CD4-positive, alpha-beta T cell treated with Interleukin-21 for 1 hour (primary cell): Measurements from ENCODE around the gene ORC1.
"Not testable (repeated sequence)": the region's sequence is repeated elsewhere in the genome, so short reads cannot be mapped to it uniquely, and the experiment has no call there.

ENCODE experiments used
- DNase-seq: peaks from one replicate; pipeline ENCODE4 v3.0.0-alpha.2; 2020

Gene ORC1

GRCh38 chr1:52369851-52370250 is 34.4 kb downstream of the ORC1 start:
- DNase-seq: not testable (repeated sequence)

DNA sequence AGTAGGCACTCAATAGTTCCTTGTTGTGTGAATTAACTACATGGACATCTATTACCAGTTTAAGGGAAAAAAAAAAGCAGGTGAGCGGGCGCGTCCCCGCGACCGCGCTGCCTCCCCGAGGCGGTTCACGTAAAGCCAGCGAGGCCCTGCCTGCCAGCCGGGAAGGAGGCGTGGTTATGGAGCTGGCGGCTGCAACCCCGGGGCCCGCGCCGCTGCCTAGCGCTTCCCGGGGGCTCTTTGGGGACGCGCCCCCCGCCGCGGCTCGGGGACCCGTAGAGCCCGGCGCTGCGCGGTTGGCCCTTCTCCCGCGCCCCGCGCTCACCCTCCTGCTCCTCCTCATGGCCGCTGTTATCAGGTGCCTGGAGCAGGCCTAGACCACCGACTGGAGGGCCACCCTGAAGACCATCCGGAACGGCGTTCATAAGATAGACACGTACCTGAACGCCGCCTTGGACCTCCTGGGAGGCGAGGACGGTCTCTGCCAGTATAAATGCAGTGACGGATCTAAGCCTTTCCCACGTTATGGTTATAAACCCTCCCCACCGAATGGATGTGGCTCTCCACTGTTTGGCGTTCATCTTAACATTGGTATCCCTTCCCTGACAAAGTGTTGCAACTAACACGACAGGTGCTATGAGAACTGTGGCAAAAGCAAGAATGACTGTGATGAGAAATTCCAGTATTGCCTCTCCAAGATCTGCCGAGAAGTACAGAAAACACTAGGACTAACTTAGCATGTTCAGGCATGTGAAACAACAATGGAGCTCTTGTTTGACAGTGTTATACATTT is 35.6 kb downstream of the ORC1 start:
- DNase-seq: peak; percentile 64

DNA sequence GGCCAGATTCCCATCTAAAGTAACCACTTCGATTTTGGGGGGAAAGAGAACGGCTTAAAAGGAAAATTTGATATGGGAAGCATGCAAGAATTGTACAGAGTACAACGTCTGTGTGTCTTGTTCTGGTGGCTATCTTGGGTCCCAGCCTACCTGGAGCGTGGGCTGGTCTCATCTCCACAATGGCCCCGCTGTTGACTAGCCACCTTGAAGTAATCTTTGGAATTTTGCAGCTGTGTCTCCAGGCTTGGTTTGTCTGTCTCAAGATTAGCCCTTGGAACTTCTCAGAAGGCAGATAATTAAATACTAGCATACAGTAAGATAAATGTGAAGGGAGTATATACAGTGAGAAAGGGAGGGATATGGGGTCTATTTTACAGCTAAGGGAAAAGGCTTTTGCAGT is 37.0 kb downstream of the ORC1 start:
- no peak for DNase-seq

DNA sequence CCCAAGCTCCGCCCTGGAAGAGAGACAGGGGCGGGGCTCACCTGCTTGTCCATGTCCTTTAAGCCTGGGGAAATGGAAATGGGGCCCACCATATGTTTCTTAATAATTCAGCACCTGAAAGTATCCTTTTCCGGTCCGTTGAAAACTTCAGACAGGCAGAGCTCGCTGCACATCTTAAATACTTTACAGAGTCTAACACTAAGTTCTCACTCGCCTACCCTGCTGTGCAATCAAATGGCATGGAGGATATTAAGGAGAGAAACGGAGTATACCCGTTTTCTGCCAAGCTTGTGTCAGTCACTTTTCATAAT is 37.8 kb downstream of the ORC1 start:
- no peak for DNase-seq

DNA sequence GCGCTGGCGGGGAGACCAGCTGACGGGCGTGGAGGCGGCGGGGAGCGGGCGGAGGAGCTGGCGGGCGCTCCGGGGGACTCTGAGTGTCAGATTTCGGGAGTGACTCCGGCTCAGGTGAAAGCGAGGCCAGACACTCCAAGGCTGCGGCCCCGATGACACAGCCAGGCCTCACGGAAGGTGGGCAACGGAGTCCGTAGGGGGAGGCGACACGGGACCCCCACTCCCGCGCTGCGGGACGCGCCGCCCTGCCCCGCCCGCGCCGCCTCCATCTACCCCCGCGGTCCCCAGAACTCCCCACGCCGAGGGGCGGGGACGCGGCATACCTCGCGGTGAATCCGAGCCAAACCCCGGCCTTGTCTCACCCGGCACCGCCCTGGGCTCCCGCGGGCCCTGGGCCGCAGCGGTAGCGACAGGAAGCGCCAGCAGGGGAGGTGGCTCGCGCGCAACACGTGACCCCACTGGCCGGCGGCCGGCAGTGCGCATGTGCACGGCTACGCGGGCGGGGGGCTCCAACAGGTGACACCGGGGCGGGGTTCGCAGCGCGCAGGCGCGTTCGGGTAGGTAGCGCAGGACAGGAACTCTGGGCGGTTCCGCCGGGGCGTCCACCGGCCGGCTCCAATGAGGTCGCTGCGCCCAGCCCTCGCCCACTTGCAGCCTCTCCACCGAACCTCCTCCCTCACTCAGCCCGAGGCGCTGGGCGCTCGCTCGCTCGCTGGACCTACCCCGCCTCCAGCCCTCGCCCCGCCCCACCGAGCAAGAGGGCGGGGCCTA is 38.3 kb downstream of the ORC1 start, which contains the start of gene CC2D1B:
Gene CC2D1B (minus strand): TSS at position 460 of the 771 bp plus-strand sequence. CDS start 1,585 bp downstream, outside the sequence.
- DNase-seq: peak; percentile 99

DNA sequence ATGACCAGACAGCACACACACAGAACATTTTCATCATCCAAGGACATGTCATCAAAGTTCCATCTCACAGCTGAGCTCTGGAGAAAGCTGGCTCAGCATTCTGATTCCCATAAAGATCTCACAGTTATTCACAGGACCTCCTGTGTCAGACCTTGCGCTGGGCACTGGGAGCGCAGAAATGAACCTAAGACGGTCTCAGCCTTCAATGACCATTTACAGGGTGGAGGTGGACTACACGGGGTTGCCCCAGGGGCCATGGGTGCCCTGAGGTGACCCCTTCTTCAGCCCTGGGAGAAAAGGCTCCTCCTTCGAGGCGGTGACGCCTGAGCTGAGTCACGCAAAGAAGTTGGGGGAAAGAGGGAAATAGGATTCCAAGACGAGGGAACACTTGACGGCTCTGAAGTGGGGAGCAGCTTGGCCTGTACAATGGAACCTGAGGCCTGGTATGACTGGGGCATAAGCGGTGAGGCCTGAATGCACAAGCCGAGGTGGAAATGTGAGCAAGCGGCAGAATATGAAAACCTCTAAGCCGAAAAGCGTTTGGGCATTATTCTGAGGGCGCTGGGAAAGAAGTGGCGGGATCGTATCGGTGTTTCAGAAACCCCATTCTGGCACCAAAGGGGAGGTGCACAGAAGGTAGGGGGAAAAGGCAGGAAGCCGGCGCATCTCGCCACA is 39.0 kb downstream of the ORC1 start:
- DNase-seq: peak; percentile 60

GRCh38 chr1:52364235-52364839 is 39.9 kb downstream of the ORC1 start:
- DNase-seq: no peak

DNA sequence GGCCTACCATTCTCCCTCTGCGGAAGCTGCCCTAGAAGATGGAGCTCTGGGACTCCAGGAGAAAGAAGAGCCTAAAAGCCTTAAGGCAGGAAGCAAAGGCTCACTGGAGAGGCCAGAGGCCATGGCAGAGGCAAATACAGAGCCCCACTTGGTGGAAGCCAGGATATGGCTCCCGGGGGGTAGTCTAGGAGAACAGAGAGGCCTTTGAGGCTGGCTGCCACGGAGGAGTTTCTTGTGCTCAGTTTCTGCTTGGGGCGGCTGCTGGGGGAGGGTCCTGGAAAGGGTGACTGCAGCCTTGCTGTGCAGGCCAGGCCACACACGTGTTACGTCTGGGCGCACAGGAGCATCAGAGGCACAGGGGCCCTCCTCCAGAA is 43.6 kb downstream of the ORC1 start:
- no peak for DNase-seq

GRCh38 chr1:52359676-52360594 is 44.3 kb downstream of the ORC1 start:
- no peak for DNase-seq

GRCh38 chr1:52358851-52359497 is 45.2 kb downstream of the ORC1 start:
- DNase-seq: no peak

- no peak for DNase-seq
Observed at GRCh38 chr1:52357397-52357796, 46.8 kb downstream of the ORC1 start.

DNA sequence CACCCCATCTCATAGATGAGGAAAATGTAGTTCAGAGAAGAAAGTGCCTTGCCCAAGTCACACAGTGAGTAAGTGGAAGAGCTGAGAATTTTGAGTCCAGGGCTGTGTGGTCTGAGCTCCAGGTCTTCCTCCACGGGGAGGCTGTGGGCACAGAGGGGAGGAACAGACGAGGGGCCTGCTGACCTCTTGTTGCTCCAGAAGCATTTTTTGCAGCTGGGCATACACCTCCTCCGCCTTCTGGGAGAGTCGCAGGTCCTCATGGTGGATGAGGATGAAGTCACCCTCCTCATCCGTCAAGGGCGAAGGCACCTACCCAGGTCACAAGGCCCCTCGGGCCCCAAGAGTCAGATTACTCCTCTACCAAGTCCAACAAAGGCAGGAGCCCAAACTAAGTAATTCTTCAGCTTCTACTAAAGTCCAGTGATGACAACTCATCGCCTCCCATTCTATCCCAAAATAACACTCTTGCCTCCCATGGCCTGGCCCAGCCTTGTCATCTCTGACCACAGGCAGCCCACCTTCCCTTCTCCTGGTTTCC is 47.3 kb downstream of the ORC1 start:
- DNase-seq: no peak

DNA sequence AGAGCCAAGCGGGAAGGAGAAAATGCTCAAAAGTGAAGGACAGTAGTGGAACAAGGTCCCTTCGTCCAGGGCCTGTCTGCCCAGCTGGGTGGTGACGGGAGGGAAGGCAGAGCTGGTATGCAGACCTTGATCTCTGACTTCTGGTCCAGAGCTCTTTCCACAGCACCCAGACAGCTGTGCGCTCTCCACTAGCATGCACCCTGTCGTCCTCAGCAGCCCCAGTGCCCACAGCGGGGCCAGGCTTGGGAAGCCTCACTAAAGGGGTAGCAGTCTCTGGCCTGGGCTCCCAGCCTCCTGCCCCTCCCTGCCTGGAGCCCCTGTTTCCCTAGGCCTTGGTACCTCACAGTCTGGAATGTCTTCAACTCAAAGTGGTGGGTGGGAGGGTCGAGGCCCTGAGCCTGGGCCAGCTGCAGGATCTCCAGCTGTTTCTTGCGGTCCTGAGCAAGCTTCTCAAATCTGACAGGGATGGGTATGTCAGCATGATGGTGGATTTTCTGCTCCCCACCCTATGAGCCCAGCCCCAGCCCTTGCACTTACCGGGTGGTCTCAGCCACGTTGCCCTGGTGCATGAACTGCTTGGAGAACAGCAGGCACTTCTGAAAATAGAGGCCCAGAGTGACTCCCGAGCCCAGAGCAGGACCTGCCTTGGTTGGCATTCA is 48.2 kb downstream of the ORC1 start:
- no peak for DNase-seq

- DNase-seq: no peak
Observed at GRCh38 chr1:52355436-52355835, 48.8 kb downstream of the ORC1 start.

DNA sequence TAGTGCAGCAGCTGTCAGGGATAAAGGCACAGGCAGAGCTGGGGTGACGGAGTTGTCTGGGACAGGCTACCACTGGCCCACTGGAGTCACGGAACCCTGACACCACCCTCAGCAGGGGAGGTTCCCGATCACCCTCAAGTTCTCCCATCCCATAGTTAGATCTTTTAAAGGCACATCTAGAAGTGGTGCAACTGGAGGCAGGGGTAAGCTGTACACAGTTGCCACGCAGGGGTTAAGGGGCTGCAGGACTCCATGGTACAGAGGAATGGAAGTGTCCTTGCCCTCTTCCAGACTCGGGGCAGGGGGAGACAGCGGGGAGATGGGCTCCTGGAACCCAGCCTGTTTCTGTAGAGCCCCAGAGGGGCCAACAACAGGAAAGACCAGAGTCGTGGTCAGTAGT is 51.5 kb downstream of the ORC1 start:
- no peak for DNase-seq

DNA sequence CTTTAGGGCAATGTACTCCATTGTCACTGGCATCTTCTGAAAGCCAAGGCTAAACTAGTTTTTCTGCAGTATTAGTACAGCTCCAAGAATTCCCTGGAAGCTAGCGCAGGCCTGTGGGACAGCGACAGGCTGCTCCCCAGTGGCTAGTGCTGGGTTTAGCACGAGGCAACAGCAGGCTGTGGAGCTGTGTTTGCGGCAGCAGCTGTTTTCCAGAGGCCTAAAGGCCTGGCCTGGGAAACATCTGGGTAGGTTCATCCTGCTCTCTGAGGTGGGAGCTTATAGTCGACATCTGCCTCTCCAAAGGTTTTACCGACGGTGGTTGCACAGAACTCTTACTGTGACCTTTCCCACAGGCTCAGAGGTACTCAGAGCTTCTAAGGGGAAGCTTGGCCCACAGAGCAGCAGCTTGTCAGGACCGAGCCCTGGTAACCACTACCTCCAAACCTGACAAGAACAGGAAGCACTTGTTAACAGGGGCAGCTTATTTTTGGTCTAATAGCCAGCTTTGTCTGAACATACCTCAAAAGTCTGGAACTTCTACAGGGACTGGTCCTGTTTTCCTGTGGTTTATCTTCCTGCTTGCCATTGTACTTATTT is 55.4 kb downstream of the ORC1 start:
- no peak for DNase-seq

GRCh38 chr1:52346653-52347052 is 57.6 kb downstream of the ORC1 start:
- no peak for DNase-seq

- no peak for DNase-seq
Observed at GRCh38 chr1:52345252-52345651, 59.0 kb downstream of the ORC1 start.

DNA sequence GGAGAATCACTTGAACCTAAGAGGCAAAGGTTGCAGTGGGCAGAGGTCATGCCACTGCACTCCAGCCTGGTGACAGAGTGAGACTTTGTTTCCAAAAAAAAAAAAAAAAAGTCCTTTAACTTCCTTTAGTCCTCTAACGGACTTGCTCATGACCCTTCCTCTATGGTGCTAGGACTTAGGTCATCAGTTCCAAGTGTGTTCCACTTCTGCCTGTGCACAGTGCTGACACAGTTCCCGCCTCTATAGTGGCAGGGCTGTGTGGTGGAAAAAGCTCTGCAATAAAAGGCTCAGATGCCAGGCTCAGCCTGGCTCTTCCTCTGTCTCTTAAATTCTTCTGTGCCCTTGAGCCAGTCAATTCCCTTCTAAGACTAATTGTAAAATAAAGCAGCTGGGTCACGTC is 60.2 kb downstream of the ORC1 start:
- no peak for DNase-seq

DNA sequence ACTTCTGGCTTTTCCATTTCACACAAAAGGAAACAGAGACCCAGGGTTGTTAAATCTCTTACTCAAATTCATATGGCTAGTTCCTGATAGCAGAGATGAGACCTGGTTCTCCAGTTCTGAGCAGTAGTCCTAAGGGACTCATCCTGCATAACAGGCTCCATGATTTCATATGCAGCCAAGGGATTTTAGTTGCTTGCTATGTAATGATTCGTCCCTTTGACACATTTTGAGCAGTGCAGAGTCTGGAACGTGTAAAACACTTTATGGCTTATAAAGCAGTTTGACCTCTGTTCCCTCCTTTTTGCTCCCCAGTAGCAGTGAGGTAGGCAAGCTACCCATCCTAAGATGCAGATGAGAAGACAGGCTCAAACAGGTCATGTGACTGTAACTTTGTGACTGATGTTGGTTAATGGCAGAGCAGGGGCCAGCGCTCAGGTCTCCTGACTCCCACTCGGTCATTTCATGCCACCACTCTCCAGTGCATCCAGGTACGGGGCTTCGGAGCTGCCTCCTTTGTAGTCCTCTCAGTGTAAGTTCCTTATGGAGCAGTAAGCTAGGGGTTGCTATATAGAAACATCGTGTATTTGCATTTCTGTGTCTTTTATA is 62.5 kb downstream of the ORC1 start:
- DNase-seq: no peak
